Activated CD8-positive, alpha-beta T cell treated with anti-CD3 and anti-CD28 coated beads for 36 hours (primary cell): ENCODE data around the gene WDR64. TPM values are rescaled to one million over a fixed set of nuclear protein-coding genes. Genes with fewer than 3 reads are reported as not detected.

ENCODE experiments used
- ATAC-seq: fragments of 200-7000 bp; cut with Tn5 transposase; one replicate; pipeline ENCODE4 v1.10.0; 2021; ENCODE audit warnings: mild to moderate bottlenecking, moderate library complexity
- CTCF ChIA-PET: fragments of 350-600 bp; sonication (Branson Sonifier 250); formaldehyde crosslinking; loops from one replicate; lab custom pipeline; 2021; ENCODE audit warnings: antibody characterized with exemption; lab: Charles Lee
- POLR2A ChIA-PET: fragments of 350-600 bp; sonication (Branson Sonifier 250); formaldehyde crosslinking; loops from one replicate; lab custom pipeline; 2021; ENCODE audit warnings: antibody characterized with exemption; lab: Charles Lee
- DNase-seq: peaks from one replicate; pipeline ENCODE4 v3.0.0-alpha.2; 2020
- H3K27ac Mint-ChIP-seq: one replicate; pipeline ENCODE4 v1.8.0; 2021; ENCODE audit warnings: mild to moderate bottlenecking, mixed read lengths
- H3K27me3 Mint-ChIP-seq: one replicate; pipeline ENCODE4 v1.8.0; 2021; ENCODE audit warnings: mixed read lengths
- H3K36me3 Mint-ChIP-seq: one replicate; pipeline ENCODE4 v1.8.0; 2021; ENCODE audit warnings: low read depth, mixed read lengths
- H3K4me1 Mint-ChIP-seq: one replicate; pipeline ENCODE4 v1.8.0; 2021; ENCODE audit warnings: low read depth, mixed read lengths
- H3K4me3 Mint-ChIP-seq: one replicate; pipeline ENCODE4 v1.8.0; 2021; ENCODE audit warnings: mild to moderate bottlenecking, moderate library complexity, mixed read lengths
- H3K9me3 Mint-ChIP-seq: one replicate; pipeline ENCODE4 v1.8.0; 2021; ENCODE audit warnings: mixed read lengths
- intact Hi-C: fragments of 100-400 bp; cut with micrococcal nuclease; formaldehyde crosslinking; loops from one replicate; pipeline ENCODE4 v1.10.0; 2022
- total RNA-seq, 2 experiments: library from RNA; stranded (reverse); gene quantifications; one replicate each; pipeline ENCODE4 v1.2.3, GENCODE V29; 2021
- TF ChIP-seq, protein P1 (sequence below): fragments of 200-600 bp; IDR thresholded peaks from one replicate; pipeline ENCODE4 v1.8.0; 2022; ENCODE audit warnings: antibody characterized with exemption, mild to moderate bottlenecking

WDR64 gene
- total RNA-seq, 2 experiments from 2014 or later, result not detected

DNA sequence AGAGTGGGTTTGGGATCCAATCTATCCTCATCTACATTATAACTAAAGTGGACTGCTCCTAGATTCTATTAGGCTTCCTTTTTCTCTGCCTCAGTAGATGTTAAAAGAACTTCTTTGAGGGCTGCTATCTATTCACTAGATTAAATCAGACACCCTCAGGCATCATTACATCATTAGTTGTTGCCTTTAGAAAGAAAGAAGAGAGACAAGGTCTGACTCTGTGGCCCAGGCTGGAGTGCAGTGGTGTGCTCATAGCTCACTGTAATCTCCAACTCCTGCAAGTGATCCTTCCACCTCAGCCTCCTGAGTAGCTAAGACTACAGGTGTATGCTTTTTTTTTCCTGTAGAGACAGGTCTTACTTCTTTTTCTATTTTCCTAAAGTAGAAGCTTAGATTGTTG lies 124.8 kb downstream of the WDR64 start:
- CTCF ChIA-PET, result no interaction called here
- Mint-ChIP-seq H3K4me1 (no peaks in the 10 kb centered on the region), H3K27ac (no peak overlapping the region), H3K27me3 (no peaks in the 10 kb centered on the region), H3K36me3 (no peaks in the 10 kb centered on the region), H3K9me3 (no peaks in the 10 kb centered on the region), H3K4me3 (no peak overlapping the region)
- intact Hi-C loops, result no loop called here
- no peak for DNase-seq
- ATAC-seq, result no peak
- TF ChIP-seq, protein P1, sequence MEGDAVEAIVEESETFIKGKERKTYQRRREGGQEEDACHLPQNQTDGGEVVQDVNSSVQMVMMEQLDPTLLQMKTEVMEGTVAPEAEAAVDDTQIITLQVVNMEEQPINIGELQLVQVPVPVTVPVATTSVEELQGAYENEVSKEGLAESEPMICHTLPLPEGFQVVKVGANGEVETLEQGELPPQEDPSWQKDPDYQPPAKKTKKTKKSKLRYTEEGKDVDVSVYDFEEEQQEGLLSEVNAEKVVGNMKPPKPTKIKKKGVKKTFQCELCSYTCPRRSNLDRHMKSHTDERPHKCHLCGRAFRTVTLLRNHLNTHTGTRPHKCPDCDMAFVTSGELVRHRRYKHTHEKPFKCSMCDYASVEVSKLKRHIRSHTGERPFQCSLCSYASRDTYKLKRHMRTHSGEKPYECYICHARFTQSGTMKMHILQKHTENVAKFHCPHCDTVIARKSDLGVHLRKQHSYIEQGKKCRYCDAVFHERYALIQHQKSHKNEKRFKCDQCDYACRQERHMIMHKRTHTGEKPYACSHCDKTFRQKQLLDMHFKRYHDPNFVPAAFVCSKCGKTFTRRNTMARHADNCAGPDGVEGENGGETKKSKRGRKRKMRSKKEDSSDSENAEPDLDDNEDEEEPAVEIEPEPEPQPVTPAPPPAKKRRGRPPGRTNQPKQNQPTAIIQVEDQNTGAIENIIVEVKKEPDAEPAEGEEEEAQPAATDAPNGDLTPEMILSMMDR, result no peak
- POLR2A ChIA-PET, result no interaction called here

DNA sequence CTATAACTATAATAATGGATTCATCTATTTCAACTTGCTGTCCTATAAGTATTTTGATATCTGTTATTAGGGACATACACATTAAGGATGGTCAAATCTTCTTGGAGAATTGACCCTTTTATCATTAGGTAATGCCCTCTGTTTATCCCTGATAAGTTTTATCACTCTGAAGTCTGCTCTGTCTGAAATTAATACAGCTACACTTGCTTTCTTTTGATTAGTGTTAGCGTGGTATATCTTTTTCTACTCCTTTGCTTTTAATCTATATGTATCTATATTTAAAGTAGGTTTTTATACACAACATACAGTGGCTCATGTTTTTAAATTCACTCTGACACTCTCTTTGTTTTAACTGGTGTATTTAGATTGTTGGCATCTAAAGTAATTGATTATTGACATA lies 126.0 kb downstream of the WDR64 start:
- no peaks in the 10 kb centered on the region for H3K4me1 Mint-ChIP-seq
- no peak for ATAC-seq
- CTCF ChIA-PET, result no interaction called here
- intact Hi-C loops, result no loop called here
- no peaks in the 10 kb centered on the region for H3K9me3 Mint-ChIP-seq
- no peaks in the 10 kb centered on the region for H3K36me3 Mint-ChIP-seq
- TF ChIP-seq, protein P1, result no peak
- DNase-seq, result no peak
- H3K27ac Mint-ChIP-seq, result no peak overlapping the region
- POLR2A ChIA-PET, result no interaction called here
- H3K4me3 Mint-ChIP-seq, result no peak overlapping the region
- no peaks in the 10 kb centered on the region for H3K27me3 Mint-ChIP-seq

DNA sequence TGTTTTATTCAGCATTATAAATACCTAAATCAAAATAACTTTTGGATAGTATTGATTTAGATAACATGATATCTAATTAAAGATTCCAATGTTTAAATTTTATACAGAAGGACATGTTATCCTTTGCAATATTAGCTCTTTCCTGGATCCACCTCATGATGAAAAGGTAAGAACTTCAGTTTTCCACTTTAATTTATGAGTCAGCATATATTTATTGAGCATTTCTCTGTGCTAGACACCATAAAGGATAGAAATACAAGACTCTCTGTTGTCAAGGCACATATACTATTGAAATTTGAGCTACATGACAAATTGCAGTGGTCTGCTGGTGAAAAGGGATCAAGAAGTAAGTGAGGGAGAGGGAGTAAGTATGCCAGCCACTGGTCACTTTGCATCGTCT lies 127.8 kb downstream of the WDR64 start:
- no peaks in the 10 kb centered on the region for H3K4me1 Mint-ChIP-seq
- ChIA-PET CTCF (no interaction called here), POLR2A (no interaction called here)
- H3K27ac Mint-ChIP-seq, result no peak overlapping the region
- TF ChIP-seq, protein P1, result no peak
- no peaks in the 10 kb centered on the region for H3K9me3 Mint-ChIP-seq
- intact Hi-C loops, result no loop called here
- peaks cover 3% of the 10 kb centered on the region for H3K27me3 Mint-ChIP-seq
- ATAC-seq (no peak), DNase-seq (no peak)
- no peaks in the 10 kb centered on the region for H3K36me3 Mint-ChIP-seq
- H3K4me3 Mint-ChIP-seq, result no peak overlapping the region

DNA sequence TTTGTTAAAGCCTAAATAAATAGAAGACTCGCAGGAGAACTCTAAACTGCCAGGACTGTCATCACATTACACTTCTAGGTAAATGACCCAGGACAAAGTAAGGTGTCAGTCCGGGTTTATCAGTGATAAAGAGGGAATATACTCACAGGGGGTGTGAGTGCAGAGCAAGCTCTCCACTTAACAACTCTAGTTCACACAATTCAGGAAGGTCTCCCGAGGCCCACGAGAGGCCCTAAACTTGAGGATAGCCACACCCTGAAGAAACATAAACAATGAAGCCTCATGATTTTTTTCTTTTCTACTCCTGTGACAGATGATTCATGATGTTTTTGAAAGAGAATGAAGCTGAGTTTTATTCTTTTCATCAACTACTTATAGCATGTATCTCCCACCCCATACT lies 130.3 kb downstream of the WDR64 start:
- Mint-ChIP-seq H3K36me3 (no peaks in the 10 kb centered on the region), H3K27me3 (peaks cover 3% of the 10 kb centered on the region), H3K4me3 (no peak overlapping the region), H3K27ac (no peak overlapping the region), H3K9me3 (no peaks in the 10 kb centered on the region), H3K4me1 (no peaks in the 10 kb centered on the region)
- intact Hi-C loops, result no loop called here
- DNase-seq (no peak), ATAC-seq (no peak)
- ChIA-PET POLR2A (interaction anchor here (0.6 kb wide), 1 partner anchor 189 kb away, joined by 3 read pairs; no protein-coding TSS in a partner anchor), CTCF (interaction anchor here (0.9 to 1.1 kb wide), 3 partner anchors 9 to 129 kb away, joined by 3 read pairs; no protein-coding TSS in a partner anchor)
- TF ChIP-seq, protein P1, result no peak

DNA sequence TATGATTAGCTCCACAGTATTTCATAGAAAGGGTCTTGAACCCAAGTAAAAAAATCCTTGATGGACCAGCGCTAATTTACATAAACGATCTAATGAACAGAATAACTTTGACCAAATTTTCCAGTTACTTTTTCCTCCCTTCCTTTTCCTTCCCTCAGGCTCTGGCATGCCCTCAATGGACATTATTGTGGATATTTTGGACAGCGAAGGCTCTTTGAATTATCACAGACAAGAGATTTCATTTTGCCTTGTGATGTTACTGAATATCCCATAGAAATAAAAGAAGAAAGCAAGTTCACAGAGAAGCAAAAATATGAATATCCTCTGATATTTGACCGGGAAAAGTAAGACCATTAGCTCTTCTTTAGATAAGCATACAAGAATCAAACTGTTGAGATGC lies 135.6 kb downstream of the WDR64 start:
- DNase-seq, result no peak
- no peaks in the 10 kb centered on the region for H3K9me3 Mint-ChIP-seq
- POLR2A ChIA-PET, result no interaction called here
- H3K36me3 Mint-ChIP-seq, result no peaks in the 10 kb centered on the region
- no peaks in the 10 kb centered on the region for H3K4me1 Mint-ChIP-seq
- no peak overlapping the region for H3K27ac Mint-ChIP-seq
- TF ChIP-seq, protein P1, result no peak
- no peak for ATAC-seq
- intact Hi-C loops, result no loop called here
- CTCF ChIA-PET, result no interaction called here
- no peak overlapping the region for H3K4me3 Mint-ChIP-seq
- peaks cover 3% of the 10 kb centered on the region for H3K27me3 Mint-ChIP-seq
